K562 (cell line): ENCODE data around the gene RGS12.

Experiments used
- CEBPB ChIP-seq: fragments of 450-650 bp; IDR thresholded peaks from 2 replicates; pipeline ENCODE4 v1.6.1; 2016; ENCODE audit warnings: missing genetic modification characterization, missing compliant biosample characterization
- ESRRA ChIP-seq: fragments of 450-650 bp; IDR thresholded peaks from 2 replicates; pipeline ENCODE4 v1.6.1; 2014; ENCODE audit warnings: low read depth, mild to moderate bottlenecking, moderate library complexity, borderline replicate concordance
- HNRNPL ChIP-seq: fragments of 200-400 bp; formaldehyde crosslinking; IDR thresholded peaks from 2 replicates; pipeline ENCODE4 v1.6.1; 2017; ENCODE audit warnings: low read depth, mild to moderate bottlenecking, low read length
- RFX5 ChIP-seq: IDR thresholded peaks from 2 replicates; pipeline ENCODE4 v1.6.1; 2011; ENCODE audit warnings: low read depth, mild to moderate bottlenecking, improper control_type of control experiment, low read length
- STAG1 ChIP-seq: sonication (generic); formaldehyde crosslinking; IDR thresholded peaks from 2 replicates; pipeline ENCODE4 v1.5.0; 2020; ENCODE audit warnings: missing genetic modification reagents, borderline replicate concordance
- TF ChIP-seq, protein P1 (sequence below), 3 experiments: IDR thresholded peaks in 2 of 3; conservative IDR thresholded peaks in 1 of 3; 2 replicates each; pipeline ENCODE4 v1.5.1; 2011 to 2012; ENCODE audit warnings: low read length in 3 of 3, mild to moderate bottlenecking in 3 of 3, control low read depth in 2 of 3, improper control_type of control experiment in 1 of 3, inconsistent platforms in 1 of 3, low read depth in 1 of 3, mixed read lengths in 1 of 3, moderate library complexity in 1 of 3; ENCODE audit not compliant: insufficient read depth in 2 of 3

DNA sequence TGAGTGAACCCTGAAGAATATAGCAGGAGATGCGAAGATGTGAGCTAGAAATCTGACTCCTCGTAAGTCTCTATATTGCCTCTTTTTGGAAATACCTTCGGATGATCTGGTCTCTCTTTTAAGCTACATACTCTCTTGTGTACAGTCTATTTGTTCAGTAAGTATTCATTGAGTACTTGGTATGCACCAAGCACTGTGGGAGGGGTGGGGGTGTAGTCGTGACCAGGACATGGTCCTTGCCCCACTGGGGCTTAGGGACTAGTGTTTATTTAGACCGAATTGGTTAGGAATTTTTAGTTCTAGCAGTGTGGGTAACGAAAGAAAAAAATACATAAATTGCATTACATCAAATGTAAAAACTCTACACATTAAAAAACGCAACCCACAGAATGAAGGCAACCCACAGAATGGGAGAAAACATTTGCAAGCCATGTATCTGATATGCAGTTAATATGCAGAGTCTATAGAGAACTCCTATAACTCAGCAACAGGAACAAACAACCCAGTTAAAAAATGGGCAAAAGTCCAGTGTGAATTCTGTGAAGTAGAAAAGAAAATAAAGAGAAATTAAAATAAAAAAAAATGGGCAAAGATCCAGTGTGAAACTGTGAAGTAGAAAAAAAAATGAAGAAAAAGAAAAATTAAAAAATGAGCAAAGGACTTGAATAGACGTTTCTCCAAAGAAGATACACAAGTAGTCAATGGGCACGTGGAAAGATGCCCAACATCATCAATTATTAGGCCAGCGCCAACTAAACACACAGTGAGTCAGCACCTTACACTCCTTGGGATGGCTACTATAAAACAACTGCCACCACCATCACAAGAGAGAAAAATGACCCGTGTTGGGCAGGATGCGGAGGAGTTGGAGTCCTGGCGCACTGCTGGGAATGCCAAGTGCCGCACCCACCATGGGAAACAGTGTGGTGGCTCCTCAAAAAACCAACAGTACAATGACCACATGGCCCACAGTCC, 43.8 kb downstream of the RGS12 start:
- TF ChIP-seq STAG1 = no peak
- TF ChIP-seq, protein P1, sequence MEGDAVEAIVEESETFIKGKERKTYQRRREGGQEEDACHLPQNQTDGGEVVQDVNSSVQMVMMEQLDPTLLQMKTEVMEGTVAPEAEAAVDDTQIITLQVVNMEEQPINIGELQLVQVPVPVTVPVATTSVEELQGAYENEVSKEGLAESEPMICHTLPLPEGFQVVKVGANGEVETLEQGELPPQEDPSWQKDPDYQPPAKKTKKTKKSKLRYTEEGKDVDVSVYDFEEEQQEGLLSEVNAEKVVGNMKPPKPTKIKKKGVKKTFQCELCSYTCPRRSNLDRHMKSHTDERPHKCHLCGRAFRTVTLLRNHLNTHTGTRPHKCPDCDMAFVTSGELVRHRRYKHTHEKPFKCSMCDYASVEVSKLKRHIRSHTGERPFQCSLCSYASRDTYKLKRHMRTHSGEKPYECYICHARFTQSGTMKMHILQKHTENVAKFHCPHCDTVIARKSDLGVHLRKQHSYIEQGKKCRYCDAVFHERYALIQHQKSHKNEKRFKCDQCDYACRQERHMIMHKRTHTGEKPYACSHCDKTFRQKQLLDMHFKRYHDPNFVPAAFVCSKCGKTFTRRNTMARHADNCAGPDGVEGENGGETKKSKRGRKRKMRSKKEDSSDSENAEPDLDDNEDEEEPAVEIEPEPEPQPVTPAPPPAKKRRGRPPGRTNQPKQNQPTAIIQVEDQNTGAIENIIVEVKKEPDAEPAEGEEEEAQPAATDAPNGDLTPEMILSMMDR (IDR thresholded peaks at IDR 0.05 in 2 of 3, conservative IDR thresholded peaks at IDR 0.05 in 1 of 3; ENCODE audit: insufficient read depth in 2 of 3, low read depth in 1 of 3, low read length in 3 of 3) = no peak
- TF ChIP-seq ESRRA = no peak
- TF ChIP-seq HNRNPL = no peak
- TF ChIP-seq CEBPB (tag) = no peak
- no peak for TF ChIP-seq RFX5
